Activated T-cell treated with anti-CD3 and anti-CD28 coated beads, Interleukin-2, amount 50 U/mL, for 4 hours (primary cell): ENCODE data around the gene SMARCC2. TPM values are rescaled to one million over a fixed set of nuclear protein-coding genes. Genes with fewer than 3 reads are reported as not detected.
"Not testable (repeated sequence)": the region's sequence is repeated elsewhere in the genome, so short reads cannot be mapped to it uniquely, and the experiment has no call there.

Source experiments
- ATAC-seq, 2 donors: fragments of 200-7000 bp; cut with Tn5 transposase; one replicate each; pipeline ENCODE4 v1.10.0; 2021
- DNase-seq: peaks from one replicate; pipeline ENCODE4 v3.0.0-alpha.2; 2020
- H3K27me3 Mint-ChIP-seq: one replicate; pipeline ENCODE4 v1.8.0; 2021; ENCODE audit warnings: low read depth, mixed read lengths
- H3K36me3 Mint-ChIP-seq: one replicate; pipeline ENCODE4 v1.8.0; 2022; ENCODE audit warnings: mixed read lengths; ENCODE audit not compliant: insufficient read depth
- H3K4me1 Mint-ChIP-seq: one replicate; pipeline ENCODE4 v1.8.0; 2021; ENCODE audit warnings: low read depth, mixed read lengths
- H3K4me3 Mint-ChIP-seq: one replicate; pipeline ENCODE4 v1.8.0; 2021; ENCODE audit warnings: mild to moderate bottlenecking, moderate library complexity, mixed read lengths
- H3K9me3 Mint-ChIP-seq: one replicate; pipeline ENCODE4 v1.8.0; 2021; ENCODE audit warnings: mixed read lengths
- total RNA-seq, 3 donors: library from RNA; stranded (reverse); gene quantifications; one replicate each; pipeline ENCODE4 v1.2.1, GENCODE V29; 2021

The SMARCC2 gene
- total RNA-seq, 3 donors from 2014 or later: 85.7 to 92.9 (median 86.4) TPM

DNA sequence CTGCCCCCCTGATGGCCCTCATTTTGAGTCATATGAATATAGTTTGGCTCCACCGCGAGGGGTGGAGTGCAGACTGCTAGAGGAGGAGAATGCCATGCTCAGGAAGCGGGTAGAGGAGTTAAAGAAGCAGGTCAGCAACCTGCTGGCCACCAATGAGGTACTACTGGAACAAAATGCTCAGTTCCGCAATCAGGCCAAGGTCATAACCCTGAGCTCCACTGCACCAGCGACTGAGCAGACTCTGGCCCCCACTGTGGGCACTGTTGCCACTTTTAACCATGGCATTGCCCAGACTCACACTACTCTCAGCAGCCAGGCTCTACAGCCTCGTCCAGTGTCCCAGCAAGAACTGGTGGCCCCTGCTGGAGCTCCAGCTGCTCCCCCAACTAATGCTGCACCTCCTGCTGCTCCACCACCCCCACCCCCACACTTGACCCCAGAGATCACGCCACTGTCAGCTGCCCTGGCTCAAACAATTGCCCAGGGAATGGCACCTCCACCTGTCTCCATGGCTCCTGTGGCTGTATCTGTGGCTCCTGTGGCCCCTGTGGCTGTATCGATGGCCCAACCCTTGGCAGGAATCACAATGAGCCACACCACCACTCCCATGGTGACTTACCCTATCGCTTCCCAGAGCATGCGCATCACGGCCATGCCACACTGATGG, 67.9 kb downstream of the SMARCC2 start:
- Mint-ChIP-seq H3K9me3 (no peaks in the 10 kb centered on the region), H3K4me1 (peaks cover 34% of the 10 kb centered on the region), H3K36me3 (peaks cover 25% of the 10 kb centered on the region), H3K4me3 (no peak overlapping the region), H3K27me3 (no peaks in the 10 kb centered on the region)
- DNase-seq (no peak), ATAC-seq (no peak)

DNA sequence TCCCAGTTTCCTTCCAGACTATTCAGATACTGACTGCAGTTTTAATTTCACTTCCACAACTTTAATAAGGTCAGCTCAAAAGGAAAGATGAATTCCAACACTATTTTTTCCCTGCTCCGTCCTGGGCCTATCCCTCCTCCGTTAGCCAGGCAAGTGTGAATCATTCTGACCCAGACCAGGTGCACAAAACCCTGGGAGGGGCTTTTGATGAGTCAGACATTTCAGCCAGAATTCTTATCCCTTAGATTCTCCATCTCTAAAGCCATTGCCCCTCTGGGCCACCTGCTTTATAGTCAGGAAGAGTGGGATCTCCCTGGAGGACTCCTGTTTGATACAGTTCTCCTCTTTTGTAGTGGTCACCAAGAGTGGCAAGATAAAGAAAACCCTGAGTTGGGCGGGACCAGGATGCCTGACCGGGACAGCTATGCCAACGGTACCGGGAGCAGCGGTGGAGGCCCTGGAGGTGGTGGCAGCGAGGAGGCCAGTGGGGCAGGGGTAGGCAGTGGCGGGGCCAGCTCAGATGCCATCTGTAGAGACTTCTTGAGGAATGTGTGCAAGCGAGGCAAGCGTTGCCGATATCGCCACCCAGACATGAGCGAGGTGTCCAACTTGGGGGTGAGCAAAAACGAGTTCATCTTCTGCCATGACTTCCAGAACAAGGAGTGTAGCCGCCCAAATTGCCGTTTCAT, 69.0 kb downstream of the SMARCC2 start:
- H3K9me3 Mint-ChIP-seq: no peaks in the 10 kb centered on the region
- DNase-seq: no peak
- H3K36me3 Mint-ChIP-seq: peaks cover 25% of the 10 kb centered on the region
- no peaks in the 10 kb centered on the region for H3K27me3 Mint-ChIP-seq
- no peak for ATAC-seq
- peaks cover 33% of the 10 kb centered on the region for H3K4me1 Mint-ChIP-seq
- no peak overlapping the region for H3K4me3 Mint-ChIP-seq

DNA sequence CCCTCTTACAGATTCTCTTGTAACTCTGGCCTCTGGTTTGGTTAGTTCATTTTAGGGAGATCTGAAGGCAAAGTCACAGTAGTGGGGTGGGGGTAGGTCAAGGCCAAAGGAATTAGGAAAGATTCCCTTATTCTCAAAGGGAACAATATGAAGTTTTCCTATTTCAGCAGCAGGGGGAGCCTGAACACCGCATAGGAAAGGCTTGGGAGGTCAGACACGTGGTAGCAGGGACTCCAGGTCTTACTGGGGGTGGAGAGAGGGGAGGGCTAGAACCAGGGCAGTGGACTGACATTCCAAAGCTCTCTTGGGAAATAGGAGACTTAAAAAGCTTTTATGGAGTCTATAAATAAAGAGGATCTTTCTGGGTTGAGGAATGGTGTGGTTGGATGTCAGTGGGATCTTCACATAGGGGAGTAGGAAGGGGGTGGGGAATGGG, 69.9 kb downstream of the SMARCC2 start:
- Mint-ChIP-seq H3K4me3 (peak overlapping the region; percentile 99), H3K9me3 (no peaks in the 10 kb centered on the region), H3K27me3 (no peaks in the 10 kb centered on the region), H3K4me1 (peaks cover 32% of the 10 kb centered on the region), H3K36me3 (peaks cover 25% of the 10 kb centered on the region)
- ATAC-seq (no peak), DNase-seq (peak; percentile 55)

DNA sequence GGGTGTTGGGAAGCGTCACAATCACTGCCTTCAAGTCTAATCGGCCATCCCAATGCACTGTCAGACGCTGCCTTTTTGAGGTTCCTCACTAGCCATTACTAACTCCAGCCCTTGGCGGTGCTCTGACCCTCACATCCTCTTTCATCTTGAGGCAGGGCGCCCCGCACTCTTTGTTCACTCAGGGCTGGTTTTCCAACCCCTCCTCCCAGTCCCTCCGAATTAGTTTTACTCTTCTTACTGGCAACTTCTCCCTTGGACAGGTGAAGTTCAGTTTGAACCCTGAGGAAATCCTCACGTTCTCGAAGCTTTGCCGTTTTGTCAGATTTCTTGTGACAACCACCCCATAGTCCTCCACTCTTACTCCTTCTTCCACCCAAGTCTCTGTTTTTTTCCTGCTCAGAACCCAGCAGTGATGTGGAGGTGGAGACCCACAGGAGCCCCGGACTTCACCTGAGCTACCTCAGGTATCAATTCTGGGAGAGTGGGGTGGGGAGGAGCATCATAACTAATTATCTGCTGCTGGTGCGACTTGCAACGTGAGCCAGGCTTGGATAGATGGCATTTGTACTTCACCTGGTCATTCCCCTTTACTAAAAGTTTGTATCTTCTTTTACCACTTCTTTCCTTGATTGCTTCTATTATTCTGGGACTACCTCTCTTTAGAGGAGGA, 70.5 kb downstream of the SMARCC2 start:
- ATAC-seq (no peak), DNase-seq (no peak)
- peak overlapping the region; percentile 99 for H3K4me3 Mint-ChIP-seq
- H3K9me3 Mint-ChIP-seq: no peaks in the 10 kb centered on the region
- peaks cover 27% of the 10 kb centered on the region for H3K4me1 Mint-ChIP-seq
- no peaks in the 10 kb centered on the region for H3K27me3 Mint-ChIP-seq
- peaks cover 28% of the 10 kb centered on the region for H3K36me3 Mint-ChIP-seq

DNA sequence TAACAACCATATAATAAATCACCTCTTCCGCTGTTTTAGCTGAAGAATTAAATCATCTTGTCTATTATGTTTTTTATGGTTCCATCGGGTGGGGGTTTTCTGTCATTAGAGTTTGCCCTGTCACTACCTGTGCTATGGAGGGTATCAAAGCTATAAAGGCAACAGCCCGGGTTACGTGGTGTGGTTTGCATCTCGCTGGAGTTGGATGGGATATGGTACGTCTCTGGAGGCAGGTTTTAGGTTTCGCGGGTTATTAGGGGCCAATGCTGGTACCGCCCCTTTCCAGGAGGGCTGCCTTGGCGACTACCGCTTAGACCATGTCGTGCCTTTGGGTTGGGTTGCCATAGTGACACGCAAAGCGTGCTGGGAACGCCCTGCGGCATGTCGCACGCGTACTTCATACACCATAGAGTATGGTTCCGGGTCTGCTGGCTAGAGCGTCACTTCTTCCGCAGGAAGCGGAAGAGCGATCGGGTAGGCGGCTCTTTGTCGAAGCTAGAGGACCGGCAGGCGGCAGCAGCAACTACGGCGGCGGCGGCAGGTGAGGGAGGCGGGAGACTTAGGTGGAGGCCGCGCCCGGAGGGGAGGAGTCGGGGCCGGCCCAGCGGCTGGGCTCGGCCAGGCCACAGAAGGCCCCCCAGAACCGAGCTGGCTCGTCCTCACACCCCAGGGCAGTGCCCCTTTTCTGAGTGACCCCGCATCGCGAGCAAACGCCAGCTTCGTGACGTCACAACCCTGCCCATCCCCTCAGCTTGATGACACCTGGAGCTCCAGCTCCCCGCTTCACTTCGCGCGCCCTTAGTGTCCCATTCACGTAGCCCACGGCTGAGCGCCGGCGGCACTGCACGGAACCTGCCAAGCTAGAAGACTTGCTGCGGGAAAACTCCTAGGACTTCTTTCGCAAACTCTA, 71.2 kb downstream of the SMARCC2 start, which contains the start of gene ZC3H10:
TSS of gene ZC3H10 (plus strand) at position 489 of the 910 bp plus-strand sequence. CDS start 2,297 bp downstream, outside the sequence.
- peak within 1 kb of the TSS; percentile 99 for H3K4me3 Mint-ChIP-seq
- H3K9me3 Mint-ChIP-seq: no peaks in the 10 kb centered on the region
- H3K4me1 Mint-ChIP-seq: peaks cover 25% of the 10 kb centered on the region
- peaks cover 36% of the 10 kb centered on the region for H3K36me3 Mint-ChIP-seq
- DNase-seq: peak; percentile 94
- peak; percentile 86 to 89 for ATAC-seq
- no peaks in the 10 kb centered on the region for H3K27me3 Mint-ChIP-seq

DNA sequence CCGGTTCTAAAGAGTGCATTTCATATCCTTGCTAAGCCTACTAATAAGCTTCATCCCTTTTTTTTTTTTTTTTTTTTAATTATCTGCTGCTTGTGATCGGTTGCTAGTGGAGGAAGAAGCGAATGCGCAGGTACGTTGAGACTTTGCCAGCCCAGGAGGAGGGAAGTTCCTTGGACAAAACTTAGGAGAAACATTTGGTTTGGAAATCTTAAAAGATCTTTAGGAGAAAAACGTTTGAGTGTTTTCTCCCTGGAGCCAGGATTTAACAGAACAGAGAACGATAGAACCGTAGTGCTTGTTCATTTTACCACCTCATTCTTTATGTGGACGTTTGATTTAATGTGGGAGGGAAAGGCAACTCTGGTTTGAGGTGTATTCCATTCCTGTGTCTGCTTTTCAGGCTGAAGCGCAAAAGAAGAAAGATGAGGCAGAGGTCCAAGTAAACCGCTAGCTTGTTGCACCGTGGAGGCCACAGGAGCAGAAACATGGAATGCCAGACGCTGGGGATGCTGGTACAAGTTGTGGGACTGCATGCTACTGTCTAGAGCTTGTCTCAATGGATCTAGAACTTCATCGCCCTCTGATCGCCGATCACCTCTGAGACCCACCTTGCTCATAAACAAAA, 72.1 kb downstream of the SMARCC2 start:
- Mint-ChIP-seq H3K4me3 (peak overlapping the region; percentile 99), H3K4me1 (peaks cover 25% of the 10 kb centered on the region), H3K36me3 (peaks cover 33% of the 10 kb centered on the region)
- H3K27me3 Mint-ChIP-seq, H3K9me3 Mint-ChIP-seq, DNase-seq, ATAC-seq: not testable (repeated sequence)

DNA sequence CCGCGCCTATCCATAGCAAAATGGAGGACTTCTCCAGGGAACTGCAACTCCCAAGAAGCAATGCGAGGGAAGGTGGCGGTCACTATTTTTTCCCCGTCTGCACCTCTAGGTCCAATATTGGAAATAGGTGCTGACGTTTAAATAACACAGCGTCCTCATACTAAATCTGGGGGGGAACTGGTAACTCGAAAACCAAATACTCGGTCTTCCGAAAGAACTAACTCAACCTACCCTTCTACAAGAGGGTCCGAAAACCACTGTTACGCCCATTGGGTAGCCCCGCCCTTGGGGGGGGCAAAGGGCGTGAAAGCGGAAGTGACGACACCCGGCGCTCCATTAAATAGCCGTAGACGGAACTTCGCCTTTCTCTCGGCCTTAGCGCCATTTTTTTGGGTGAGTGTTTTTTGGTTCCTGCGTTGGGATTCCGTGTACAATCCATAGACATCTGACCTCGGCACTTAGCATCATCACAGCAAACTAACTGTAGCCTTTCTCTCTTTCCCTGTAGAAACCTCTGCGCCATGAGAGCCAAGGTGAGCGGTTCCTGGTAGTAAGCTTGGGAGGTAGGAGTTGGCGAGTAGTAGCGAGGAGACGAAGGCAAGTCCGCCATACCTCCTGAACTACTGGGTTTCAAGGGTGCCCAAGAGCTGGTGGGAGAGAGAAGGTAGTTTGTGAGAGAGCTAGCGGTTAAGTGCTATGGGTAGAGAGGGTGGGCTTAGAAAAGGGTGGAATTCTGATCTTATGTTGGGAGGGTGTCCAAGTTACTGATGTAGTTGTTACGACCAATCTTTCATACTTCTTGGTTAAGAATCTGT, 72.8 kb downstream of the SMARCC2 start, which contains the start of gene RPL41:
TSS of gene RPL41 (plus strand) at position 367 of the 815 bp plus-strand sequence.
- H3K4me3 Mint-ChIP-seq: peak within 1 kb of the TSS; percentile 99
- H3K4me1 Mint-ChIP-seq: peaks cover 25% of the 10 kb centered on the region
- H3K9me3 Mint-ChIP-seq: no peaks in the 10 kb centered on the region
- H3K36me3 Mint-ChIP-seq: peaks cover 38% of the 10 kb centered on the region
- ATAC-seq (peak; percentile 49 to 50), DNase-seq (peak; percentile 94)
- H3K27me3 Mint-ChIP-seq: no peaks in the 10 kb centered on the region

DNA sequence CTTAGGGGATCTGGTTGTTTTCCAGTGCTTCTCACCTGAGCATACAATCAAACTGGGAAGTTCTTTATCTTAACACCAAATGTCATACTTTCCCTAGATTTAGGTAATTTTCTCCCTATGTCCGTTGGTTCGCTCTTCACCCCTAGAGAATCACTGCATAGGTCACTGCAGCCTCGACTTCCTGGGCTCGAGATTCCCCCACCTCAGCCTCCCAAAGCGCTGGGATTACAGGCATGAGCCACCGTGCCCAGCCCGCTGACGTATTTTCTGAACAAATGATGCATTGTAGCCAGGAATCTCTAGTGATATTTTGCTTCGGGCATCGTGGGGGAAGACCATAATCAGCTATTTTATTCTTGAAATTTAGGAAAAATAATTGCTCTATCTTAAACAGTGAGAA, 74.0 kb downstream of the SMARCC2 start:
- Mint-ChIP-seq H3K9me3 (no peaks in the 10 kb centered on the region), H3K36me3 (peaks cover 42% of the 10 kb centered on the region), H3K4me3 (peak overlapping the region; percentile 99), H3K27me3 (no peaks in the 10 kb centered on the region), H3K4me1 (peaks cover 25% of the 10 kb centered on the region)
- ATAC-seq: no peak
- no peak for DNase-seq

DNA sequence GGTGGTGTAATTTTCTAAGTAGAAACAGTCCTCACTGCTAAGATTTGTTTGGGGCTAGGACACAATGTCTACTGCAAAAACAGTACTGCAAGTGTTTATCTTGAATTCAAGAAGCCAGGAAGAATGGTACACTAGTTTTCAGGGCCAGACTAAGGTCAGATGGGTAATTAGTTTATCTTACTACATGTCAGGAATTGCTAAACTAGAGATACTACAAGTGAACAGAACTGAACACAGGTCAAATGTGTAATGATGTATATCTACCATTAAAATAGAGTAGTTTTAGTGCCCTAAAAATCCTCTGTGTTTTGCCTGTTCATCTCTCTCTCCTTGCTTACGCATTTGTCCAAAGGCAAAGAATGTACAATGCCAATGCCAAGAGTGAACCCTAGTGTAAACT, 75.2 kb downstream of the SMARCC2 start:
- Mint-ChIP-seq H3K9me3 (no peaks in the 10 kb centered on the region), H3K4me1 (peaks cover 13% of the 10 kb centered on the region), H3K36me3 (peaks cover 49% of the 10 kb centered on the region), H3K27me3 (no peaks in the 10 kb centered on the region), H3K4me3 (no peak overlapping the region)
- ATAC-seq: no peak
- DNase-seq: no peak

Other genes with a start within 250 kb of the SMARCC2 start
- gene PMEL, start 223.4 kb downstream of the SMARCC2 start, total RNA-seq: under 1 TPM in 2 of 3 donors, not detected in 1; 0.13 to 0.41 TPM
- gene CDK2, start 222.7 kb downstream of the SMARCC2 start, total RNA-seq: 10 to 100 TPM; 65.4 to 80.1 (median 74.1) TPM
- 10 to 100 TPM; 18.5 to 27.5 (median 22.6) TPM for gene RAB5B, start 215.4 kb downstream of the SMARCC2 start, total RNA-seq
- 1 to 10 TPM in 2 of 3 donors, under 1 TPM in 1; 0.68 to 1.3 (median 1.2) TPM for gene SUOX, start 192.2 kb downstream of the SMARCC2 start, total RNA-seq
- gene IKZF4, start 168.4 kb downstream of the SMARCC2 start, total RNA-seq: 10 to 100 TPM in 2 of 3 donors, 1 to 10 TPM in 1; 9.4 to 14.6 (median 10.5) TPM
- 100 to 1,000 TPM in 2 of 3 donors, 10 to 100 TPM in 1; 73.1 to 118 (median 110) TPM for gene RPS26, start 147.6 kb downstream of the SMARCC2 start, total RNA-seq
- gene ERBB3, start 109.3 kb downstream of the SMARCC2 start, total RNA-seq: 1 to 10 TPM in 1 of 3 donors, under 1 TPM in 2; 0.48 to 1.6 (median 0.63) TPM
- gene PA2G4, start 84.9 kb downstream of the SMARCC2 start, total RNA-seq: 100 to 1,000 TPM; 538 to 590 (median 573) TPM
- gene RPL41, start 72.8 kb downstream of the SMARCC2 start, total RNA-seq: 1,000 to 10,000 TPM; 3,827 to 4,080 (median 3,837) TPM
- 1 to 10 TPM; 7.4 to 8.3 (median 8.2) TPM for gene ZC3H10, start 71.2 kb downstream of the SMARCC2 start, total RNA-seq
- 100 to 1,000 TPM in 2 of 3 donors, 10 to 100 TPM in 1; 95.9 to 113 (median 106) TPM for gene ESYT1, start 61.2 kb downstream of the SMARCC2 start, total RNA-seq
- 10 to 100 TPM; 30.3 to 34.5 (median 30.8) TPM for gene MYL6B, start 36.9 kb downstream of the SMARCC2 start, total RNA-seq
- 100 to 1,000 TPM; 684 to 725 (median 686) TPM for gene MYL6, start 31.1 kb downstream of the SMARCC2 start, total RNA-seq
- 10 to 100 TPM; 39.3 to 45.6 (median 40.1) TPM for gene RNF41, start 32.4 kb upstream of the SMARCC2 start, total RNA-seq
- 100 to 1,000 TPM in 1 of 3 donors, 10 to 100 TPM in 2; 92.7 to 103 (median 98.9) TPM for gene NABP2, start 34.9 kb upstream of the SMARCC2 start, total RNA-seq
- under 1 TPM; 0.53 to 0.84 (median 0.79) TPM for gene SLC39A5, start 40.6 kb upstream of the SMARCC2 start, total RNA-seq
- 10 to 100 TPM; 60.8 to 70.3 (median 67.5) TPM for gene ANKRD52, start 68.9 kb upstream of the SMARCC2 start, total RNA-seq
- 10 to 100 TPM; 11.1 to 13.7 (median 11.5) TPM for gene COQ10A, start 77.5 kb upstream of the SMARCC2 start, total RNA-seq
- gene CS, start 110.8 kb upstream of the SMARCC2 start, total RNA-seq: 100 to 1,000 TPM; 344 to 373 (median 354) TPM
- 100 to 1,000 TPM; 162 to 178 (median 174) TPM for gene CNPY2, start 126.5 kb upstream of the SMARCC2 start, total RNA-seq
- gene PAN2, start 144.5 kb upstream of the SMARCC2 start, total RNA-seq: 10 to 100 TPM; 16.4 to 20.3 (median 17.3) TPM
- 10 to 100 TPM; 19.8 to 35.1 (median 26.4) TPM for gene IL23A, start 149.4 kb upstream of the SMARCC2 start, total RNA-seq
- 10 to 100 TPM; 35.8 to 55.5 (median 50.4) TPM for gene STAT2, start 170.6 kb upstream of the SMARCC2 start, total RNA-seq
- gene APOF, start 173.4 kb upstream of the SMARCC2 start, total RNA-seq: under 1 TPM in 1 of 3 donors, not detected in 2; 0.16 TPM